Sciatic nerve (tissue), 2 donors: ENCODE results near the gene TLDC2. TPM values are rescaled to one million over a fixed set of nuclear protein-coding genes. Genes with fewer than 3 reads are reported as not detected.
"Not testable (repeated sequence)": the region's sequence is repeated elsewhere in the genome, so short reads cannot be mapped to it uniquely, and the experiment has no call there.

Source experiments
- ATAC-seq: fragments of 200-7000 bp; cut with Tn5 transposase; one replicate; pipeline ENCODE4 v1.9.1; 2020; ENCODE audit warnings: mild to moderate bottlenecking, moderate library complexity
- DNase-seq: peaks from one replicate; pipeline ENCODE4 v3.0.0-alpha.2; 2020; ENCODE audit warnings: low spot score
- intact Hi-C: fragments of 100-400 bp; cut with DNase I; formaldehyde crosslinking; loops from one replicate; pipeline ENCODE4 v1.14.2; 2022
- total RNA-seq: library from RNA; stranded (reverse); fragmentation: NEBNext Ultra II Directional; extraction: Animal tissue kit (Norgen Biotek cat#: 25700); gene quantifications from one replicate; pipeline ENCODE4 v1.2.1, GENCODE V29; 2021
- donor health status: DM: no; HTN: no; CAD: no.
- donor health status: DM: no; HTN: no; CAD: no.

Gene TLDC2
- total RNA-seq: 0.31 TPM

- ATAC-seq (no peak), DNase-seq (no peak)
- intact Hi-C loops: no loop called here
Measured at GRCh38 chr20:36875702-36876472, at the start of gene TLDC2. TSS of gene TLDC2 (plus strand) at chr20:36876138. CDS start at chr20:36876175, 37 bp downstream.

GRCh38 chr20:36826554-36827244, 49.2 kb upstream of the TLDC2 start:
- ATAC-seq (no peak), DNase-seq (no peak)
- intact Hi-C loops: no loop called here

- ATAC-seq (no peak), DNase-seq (no peak)
- intact Hi-C loops: no loop called here
Measured at GRCh38 chr20:36827541-36828279, 48.2 kb upstream of the TLDC2 start.

- intact Hi-C loops: loop anchor here (5.0 kb wide), 1 partner anchor 396 kb away; no protein-coding TSS in a partner anchor
- no peak for DNase-seq
- ATAC-seq: peak; percentile 27
Measured at GRCh38 chr20:36830791-36831691, 44.9 kb upstream of the TLDC2 start.

GRCh38 chr20:36832791-36833190, 43.1 kb upstream of the TLDC2 start:
- DNase-seq (no peak), ATAC-seq (no peak)
- intact Hi-C loops: loop anchor here (5.0 kb wide), 1 partner anchor 395 kb away; no protein-coding TSS in a partner anchor

GRCh38 chr20:36833275-36834020, 42.5 kb upstream of the TLDC2 start:
- DNase-seq (no peak), ATAC-seq (peak; percentile 7)
- intact Hi-C loops: loop anchor here (5.0 kb wide), 1 partner anchor 394 kb away; no protein-coding TSS in a partner anchor

- intact Hi-C loops: no loop called here
- ATAC-seq (no peak), DNase-seq (no peak)
Measured at GRCh38 chr20:36835025-36835424, 40.9 kb upstream of the TLDC2 start.

GRCh38 chr20:36835453-36836198, 40.3 kb upstream of the TLDC2 start:
- DNase-seq (peak; percentile 95), ATAC-seq (peak; percentile 96)
- intact Hi-C loops: no loop called here

GRCh38 chr20:36836591-36837269, 39.2 kb upstream of the TLDC2 start:
- ATAC-seq: no peak
- intact Hi-C loops: no loop called here
- no peak for DNase-seq

GRCh38 chr20:36838376-36838775, 37.6 kb upstream of the TLDC2 start:
- DNase-seq, intact Hi-C loops, ATAC-seq: not testable (repeated sequence)

GRCh38 chr20:36839150-36839549, 36.8 kb upstream of the TLDC2 start:
- DNase-seq (no peak), ATAC-seq (no peak)
- intact Hi-C loops: no loop called here

- ATAC-seq, DNase-seq, intact Hi-C loops: not testable (repeated sequence)
Measured at GRCh38 chr20:36841030-36841429, 34.9 kb upstream of the TLDC2 start.

GRCh38 chr20:36845288-36845971, 30.5 kb upstream of the TLDC2 start:
- intact Hi-C loops: loop anchor here (5.0 kb wide), 1 partner anchor 372 kb away; no protein-coding TSS in a partner anchor
- ATAC-seq (no peak), DNase-seq (no peak)

GRCh38 chr20:36847009-36847709, 28.8 kb upstream of the TLDC2 start:
- ATAC-seq: peak; percentile 89
- peak; percentile 83 for DNase-seq
- intact Hi-C loops: loop anchor here (5.0 kb wide), 1 partner anchor 370 kb away; no protein-coding TSS in a partner anchor

- DNase-seq (no peak), ATAC-seq (peak; percentile 29)
- intact Hi-C loops: loop anchor here (5.0 kb wide), 1 partner anchor 370 kb away; no protein-coding TSS in a partner anchor
Measured at GRCh38 chr20:36847710-36848040, 28.3 kb upstream of the TLDC2 start.
